Measurements from ENCODE around the gene RBM47. TPM values are rescaled to one million over a fixed set of nuclear protein-coding genes. Genes with fewer than 3 reads are reported as not detected.
"Not testable (repeated sequence)": the region's sequence is repeated elsewhere in the genome, so short reads cannot be mapped to it uniquely, and the experiment has no call there.

The RBM47 gene
- total RNA-seq, 2 experiments from 2014 or later = 2.1 to 2.2 TPM

DNA sequence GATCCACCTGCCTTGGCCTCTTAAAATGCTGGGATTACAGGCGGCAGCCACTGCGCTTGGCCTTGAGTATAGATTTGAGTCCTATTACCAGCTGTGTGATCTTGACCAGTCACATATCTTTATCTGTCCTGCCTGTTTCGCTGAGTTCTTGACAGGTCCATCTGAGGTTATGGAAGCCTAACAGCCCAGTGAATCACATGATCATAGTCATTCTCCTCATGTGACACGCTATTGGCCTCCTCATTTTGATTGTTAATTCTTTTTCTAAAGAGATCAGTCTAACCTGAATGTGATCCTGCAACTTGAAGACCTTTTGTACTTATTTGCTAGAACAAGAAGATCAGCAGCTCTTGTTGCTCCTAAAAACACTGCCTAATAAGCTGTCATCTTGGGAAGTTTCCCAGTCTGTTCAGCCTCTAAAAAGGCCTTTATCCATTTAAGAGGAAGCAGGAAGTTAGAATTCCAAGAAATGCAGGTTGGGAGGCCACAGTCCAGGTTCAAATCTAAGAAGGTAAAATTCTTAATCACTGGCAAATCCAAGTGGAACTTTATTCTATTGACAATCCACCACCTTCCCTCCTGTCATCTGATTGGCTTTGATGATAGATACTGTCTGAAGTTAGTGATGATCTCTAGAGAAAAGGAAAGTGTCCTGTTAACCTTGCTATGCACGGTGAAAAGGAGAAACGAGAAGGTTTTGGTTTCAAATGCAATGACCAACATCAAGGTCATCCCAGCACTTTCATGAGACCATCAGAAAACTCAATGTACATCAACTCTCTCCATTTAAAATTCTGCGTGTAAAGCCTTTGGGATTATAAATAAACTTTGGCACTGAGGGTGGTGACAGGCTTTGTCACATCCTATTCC is 207.6 kb downstream of the RBM47 start:
- peaks cover 2% of the 10 kb centered on the region for H3K9me3 Mint-ChIP-seq
- no peak overlapping the region for H3K27ac Mint-ChIP-seq
- no peaks in the 10 kb centered on the region for H3K36me3 Mint-ChIP-seq (ENCODE audit: low read depth)
- no peaks in the 10 kb centered on the region for H3K4me1 Mint-ChIP-seq
- CTCF ChIA-PET = no interaction called here
- H3K27me3 Mint-ChIP-seq = peaks cover 8% of the 10 kb centered on the region
- H3K4me3 Mint-ChIP-seq = no peak overlapping the region
- no peak for DNase-seq
- POLR2A ChIA-PET = no interaction called here

DNA sequence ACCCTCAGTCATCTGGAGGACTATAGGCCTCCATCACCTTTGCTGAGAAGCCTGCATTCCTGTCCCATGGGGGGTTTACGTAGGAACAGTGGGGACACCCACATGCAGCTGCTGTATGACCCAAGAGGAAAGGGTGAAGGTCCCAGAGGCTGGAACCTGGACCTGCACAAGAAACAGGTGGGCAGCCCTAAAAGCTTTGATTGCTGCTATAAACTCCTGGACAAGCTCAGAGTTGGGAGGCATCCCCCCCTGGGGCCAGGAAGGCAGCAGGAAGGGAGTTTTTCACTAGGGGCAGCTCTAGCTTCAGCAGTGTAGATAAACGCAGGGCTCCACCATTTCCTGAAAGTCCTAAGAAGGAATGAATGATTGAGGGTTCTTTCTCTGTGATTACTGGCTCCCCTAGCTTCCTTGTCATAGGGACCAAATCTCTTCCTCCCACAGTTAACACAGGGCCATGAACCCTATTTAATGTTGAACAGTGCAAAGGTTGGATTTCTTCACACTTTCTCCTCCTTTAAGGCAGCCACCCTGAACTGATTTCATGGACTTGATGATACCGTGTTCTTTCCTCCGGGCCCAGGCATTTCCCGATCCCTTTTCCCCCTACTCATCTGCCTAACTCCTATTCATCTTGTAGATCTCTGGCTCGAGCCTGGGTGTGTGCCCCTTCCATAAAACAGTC is 210.3 kb downstream of the RBM47 start:
- no peaks in the 10 kb centered on the region for H3K36me3 Mint-ChIP-seq (ENCODE audit: low read depth)
- no peaks in the 10 kb centered on the region for H3K4me1 Mint-ChIP-seq
- peaks cover 4% of the 10 kb centered on the region for H3K27me3 Mint-ChIP-seq
- ChIA-PET CTCF (no interaction called here), POLR2A (no interaction called here)
- H3K27ac Mint-ChIP-seq = no peak overlapping the region
- no peak for DNase-seq
- H3K4me3 Mint-ChIP-seq = no peak overlapping the region
- peaks cover 2% of the 10 kb centered on the region for H3K9me3 Mint-ChIP-seq

GRCh38 chr4:40418430-40419230 is 211.0 kb downstream of the RBM47 start:
- ChIA-PET CTCF (no interaction called here), POLR2A (no interaction called here)
- peaks cover 2% of the 10 kb centered on the region for H3K9me3 Mint-ChIP-seq
- no peaks in the 10 kb centered on the region for H3K36me3 Mint-ChIP-seq (ENCODE audit: low read depth)
- H3K4me1 Mint-ChIP-seq = no peaks in the 10 kb centered on the region
- H3K27ac Mint-ChIP-seq = no peak overlapping the region
- H3K27me3 Mint-ChIP-seq = peaks cover 4% of the 10 kb centered on the region
- DNase-seq = no peak
- no peak overlapping the region for H3K4me3 Mint-ChIP-seq

GRCh38 chr4:40417941-40418340 is 211.7 kb downstream of the RBM47 start:
- Mint-ChIP-seq H3K27me3 (peaks cover 6% of the 10 kb centered on the region), H3K4me1 (no peaks in the 10 kb centered on the region), H3K4me3 (no peak overlapping the region), H3K27ac (no peak overlapping the region), H3K36me3 (ENCODE audit: low read depth) (no peaks in the 10 kb centered on the region), H3K9me3 (peaks cover 2% of the 10 kb centered on the region)
- CTCF ChIA-PET = no interaction called here
- POLR2A ChIA-PET = no interaction called here
- no peak for DNase-seq

DNA sequence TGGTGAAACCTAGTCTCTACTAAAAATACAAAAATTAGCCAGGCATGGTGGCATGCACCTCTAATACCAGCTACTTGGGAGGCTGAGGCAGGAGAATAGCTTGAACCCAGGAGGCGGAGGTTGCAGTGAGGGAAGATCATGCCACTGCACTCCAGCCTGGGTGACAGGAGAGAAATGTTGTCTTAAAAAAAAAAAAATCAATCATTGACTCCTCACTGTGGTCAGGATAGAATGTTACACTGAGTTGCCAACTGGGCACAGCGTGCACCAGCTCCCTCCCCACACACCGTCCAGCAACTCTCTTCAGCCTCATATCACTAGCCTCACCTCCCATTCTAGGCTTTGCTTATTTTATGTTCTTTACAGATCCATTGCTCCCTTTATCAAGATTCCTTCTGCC is 215.0 kb downstream of the RBM47 start:
- ChIA-PET CTCF (no interaction called here), POLR2A (no interaction called here)
- DNase-seq = no peak
- no peak overlapping the region for H3K4me3 Mint-ChIP-seq
- no peaks in the 10 kb centered on the region for H3K36me3 Mint-ChIP-seq (ENCODE audit: low read depth)
- peaks cover 10% of the 10 kb centered on the region for H3K27me3 Mint-ChIP-seq
- H3K9me3 Mint-ChIP-seq = peaks cover under 1% of the 10 kb centered on the region
- no peak overlapping the region for H3K27ac Mint-ChIP-seq
- no peaks in the 10 kb centered on the region for H3K4me1 Mint-ChIP-seq

DNA sequence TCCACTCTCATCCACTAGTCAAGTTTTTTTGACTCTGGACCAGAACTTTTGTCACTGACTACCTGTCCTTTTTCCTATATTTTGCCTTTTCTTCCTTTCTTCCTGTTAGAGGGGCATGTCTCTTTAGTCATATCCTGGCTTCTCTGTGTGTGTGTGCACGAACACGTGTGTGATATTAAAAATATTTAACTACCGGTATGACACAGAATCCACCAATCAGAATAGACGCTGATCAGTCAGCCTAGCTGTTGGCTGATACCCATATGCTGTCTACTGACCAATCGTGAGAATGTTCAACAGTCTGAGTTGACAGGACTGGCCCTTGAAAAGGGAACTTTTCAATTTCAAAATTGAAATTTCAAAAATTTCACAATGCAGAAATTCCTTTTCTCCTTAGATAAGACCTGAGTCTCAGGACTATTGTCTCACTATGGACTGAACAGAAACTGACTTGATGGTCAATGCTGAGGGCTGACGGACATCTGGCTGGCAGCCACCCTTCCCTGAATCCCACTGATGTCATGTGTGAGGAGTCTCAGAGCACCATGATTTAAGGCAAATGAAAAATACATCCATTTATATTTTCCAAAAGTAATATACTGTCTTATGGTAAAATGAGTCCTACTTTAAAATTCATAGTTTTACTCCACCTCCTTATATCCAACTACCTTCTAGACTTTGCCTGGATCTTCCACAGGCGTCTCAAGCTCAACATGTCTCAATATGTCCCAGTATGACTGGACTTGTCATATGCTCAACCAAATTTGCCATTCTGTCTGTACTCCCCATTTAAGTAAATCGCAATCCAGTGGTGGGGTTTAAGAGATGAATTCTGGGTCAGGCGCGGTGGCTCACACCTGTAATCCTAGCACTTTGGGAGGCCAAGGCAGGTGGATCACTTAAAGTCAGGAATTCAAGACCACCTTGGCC is 216.5 kb downstream of the RBM47 start:
- H3K36me3 Mint-ChIP-seq (ENCODE audit: low read depth) = no peaks in the 10 kb centered on the region
- no peak overlapping the region for H3K27ac Mint-ChIP-seq
- H3K4me3 Mint-ChIP-seq = no peak overlapping the region
- H3K4me1 Mint-ChIP-seq = no peaks in the 10 kb centered on the region
- ChIA-PET POLR2A (no interaction called here), CTCF (no interaction called here)
- no peaks in the 10 kb centered on the region for H3K9me3 Mint-ChIP-seq
- peaks cover 10% of the 10 kb centered on the region for H3K27me3 Mint-ChIP-seq
- no peak for DNase-seq

- ChIA-PET CTCF (no interaction called here), POLR2A (no interaction called here)
- peaks cover 10% of the 10 kb centered on the region for H3K27me3 Mint-ChIP-seq
- H3K27ac Mint-ChIP-seq = no peak overlapping the region
- DNase-seq = no peak
- no peaks in the 10 kb centered on the region for H3K4me1 Mint-ChIP-seq
- H3K9me3 Mint-ChIP-seq = peaks cover 5% of the 10 kb centered on the region
- no peaks in the 10 kb centered on the region for H3K36me3 Mint-ChIP-seq (ENCODE audit: low read depth)
- H3K4me3 Mint-ChIP-seq = no peak overlapping the region
Observed at GRCh38 chr4:40412388-40412787, 217.3 kb downstream of the RBM47 start.

DNA sequence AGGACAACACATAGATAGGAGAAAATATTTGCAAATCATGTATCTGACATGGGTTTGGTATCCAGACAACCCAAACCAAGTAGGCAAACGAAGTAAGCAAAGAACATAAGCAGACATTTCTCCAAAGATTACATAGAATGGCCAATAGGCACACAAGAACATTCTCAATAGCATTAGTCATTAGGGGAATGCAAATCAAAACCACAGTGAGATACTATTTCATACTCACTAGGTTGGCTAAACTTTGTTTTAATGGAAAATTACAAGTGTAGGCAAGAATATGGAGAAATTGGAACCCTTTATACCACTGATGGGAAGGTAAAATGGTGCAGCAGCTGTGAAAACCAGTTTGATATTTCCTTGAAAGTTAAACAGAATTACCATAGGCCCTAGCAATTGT is 219.8 kb downstream of the RBM47 start:
- peaks cover 6% of the 10 kb centered on the region for H3K36me3 Mint-ChIP-seq (ENCODE audit: low read depth)
- CTCF ChIA-PET = no interaction called here
- POLR2A ChIA-PET = no interaction called here
- no peak for DNase-seq
- no peaks in the 10 kb centered on the region for H3K4me1 Mint-ChIP-seq
- no peak overlapping the region for H3K27ac Mint-ChIP-seq
- H3K9me3 Mint-ChIP-seq = peaks cover 14% of the 10 kb centered on the region
- no peak overlapping the region for H3K4me3 Mint-ChIP-seq
- peaks cover 7% of the 10 kb centered on the region for H3K27me3 Mint-ChIP-seq

GRCh38 chr4:40407468-40407867 is 222.2 kb downstream of the RBM47 start:
- DNase-seq; H3K4me1 Mint-ChIP-seq; H3K36me3 Mint-ChIP-seq (ENCODE audit: low read depth); H3K4me3 Mint-ChIP-seq; H3K27me3 Mint-ChIP-seq; H3K27ac Mint-ChIP-seq; CTCF ChIA-PET; POLR2A ChIA-PET: not testable (repeated sequence)
- peaks cover 14% of the 10 kb centered on the region for H3K9me3 Mint-ChIP-seq

GRCh38 chr4:40406340-40406739 is 223.3 kb downstream of the RBM47 start:
- Mint-ChIP-seq H3K36me3 (ENCODE audit: low read depth) (peaks cover 6% of the 10 kb centered on the region), H3K27me3 (peaks cover 2% of the 10 kb centered on the region), H3K4me1 (no peaks in the 10 kb centered on the region), H3K27ac (no peak overlapping the region), H3K9me3 (peaks cover 14% of the 10 kb centered on the region), H3K4me3 (no peak overlapping the region)
- ChIA-PET POLR2A (no interaction called here), CTCF (no interaction called here)
- no peak for DNase-seq

DNA sequence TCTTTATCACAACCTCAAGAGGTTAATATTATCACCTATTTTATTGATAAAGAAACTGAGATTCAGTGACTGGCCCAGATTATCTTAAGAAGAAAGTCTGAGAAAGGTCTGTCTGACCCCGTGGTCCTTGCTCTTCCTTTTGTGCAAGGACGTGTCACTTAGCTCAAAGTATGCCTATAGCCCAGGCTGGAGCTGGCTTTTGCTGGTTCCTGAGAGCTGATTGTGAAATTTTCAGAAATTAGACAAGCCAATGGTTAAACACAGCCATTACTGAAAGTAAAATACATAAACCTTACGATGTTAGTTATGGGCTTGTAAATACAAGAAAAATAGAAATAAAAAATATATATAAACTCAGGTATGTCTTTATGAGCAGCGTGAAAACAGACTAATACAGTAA is 224.5 kb downstream of the RBM47 start:
- no peak for DNase-seq
- ChIA-PET POLR2A (no interaction called here), CTCF (no interaction called here)
- no peak overlapping the region for H3K27ac Mint-ChIP-seq
- H3K27me3 Mint-ChIP-seq = no peaks in the 10 kb centered on the region
- no peak overlapping the region for H3K4me3 Mint-ChIP-seq
- H3K36me3 Mint-ChIP-seq (ENCODE audit: low read depth) = peaks cover 6% of the 10 kb centered on the region
- H3K9me3 Mint-ChIP-seq = peaks cover 14% of the 10 kb centered on the region
- no peaks in the 10 kb centered on the region for H3K4me1 Mint-ChIP-seq

DNA sequence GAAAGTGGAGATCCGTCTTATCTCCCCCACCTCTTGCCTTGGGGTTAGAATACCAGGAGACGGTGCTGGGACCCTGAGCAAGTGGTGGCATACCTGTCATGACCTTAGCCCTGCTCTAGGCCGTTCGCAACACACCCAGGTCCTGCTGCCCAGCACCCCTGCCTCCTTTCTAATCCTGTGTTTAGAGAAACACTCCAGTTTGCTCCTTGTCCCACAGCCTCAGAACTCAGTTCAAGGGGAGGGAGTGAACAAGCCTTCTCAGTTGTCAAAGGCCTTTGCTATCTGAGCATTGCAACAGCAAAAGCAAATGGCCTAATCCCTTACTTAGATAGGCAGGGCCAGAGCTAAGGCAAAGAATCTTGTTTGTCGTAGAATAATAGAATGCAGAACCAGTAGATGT is 226.6 kb downstream of the RBM47 start:
- no peaks in the 10 kb centered on the region for H3K4me1 Mint-ChIP-seq
- CTCF ChIA-PET = no interaction called here
- peaks cover 14% of the 10 kb centered on the region for H3K9me3 Mint-ChIP-seq
- no peak overlapping the region for H3K27ac Mint-ChIP-seq
- H3K27me3 Mint-ChIP-seq = no peaks in the 10 kb centered on the region
- no peak for DNase-seq
- POLR2A ChIA-PET = no interaction called here
- no peak overlapping the region for H3K4me3 Mint-ChIP-seq
- H3K36me3 Mint-ChIP-seq (ENCODE audit: low read depth) = peaks cover 6% of the 10 kb centered on the region

GRCh38 chr4:40402556-40402955 is 227.1 kb downstream of the RBM47 start:
- CTCF ChIA-PET = no interaction called here
- POLR2A ChIA-PET = no interaction called here
- Mint-ChIP-seq H3K27ac (no peak overlapping the region), H3K9me3 (peaks cover 11% of the 10 kb centered on the region), H3K27me3 (no peaks in the 10 kb centered on the region), H3K4me3 (no peak overlapping the region), H3K4me1 (no peaks in the 10 kb centered on the region), H3K36me3 (ENCODE audit: low read depth) (peaks cover 6% of the 10 kb centered on the region)
- DNase-seq = no peak

Data from activated CD4-positive, alpha-beta memory T cell treated with anti-CD3 and anti-CD28 coated beads, Interleukin-2, amount 10 ng/mL, durations not matched to agents 7 days and 5 days (primary cell).